NCI-H1105 (cell line): ENCODE results near the gene LILRA2.
A peak's percentile ranks its signal among the peaks of the same experiment; 100 is the strongest.
"Not testable (repeated sequence)": the region's sequence is repeated elsewhere in the genome, so short reads cannot be mapped to it uniquely, and the experiment has no call there.

Experiments used
- DNase-seq: peaks from one replicate; lab custom pipeline; 2025; lab: John Stamatoyannopoulos, UW

The LILRA2 gene

DNA sequence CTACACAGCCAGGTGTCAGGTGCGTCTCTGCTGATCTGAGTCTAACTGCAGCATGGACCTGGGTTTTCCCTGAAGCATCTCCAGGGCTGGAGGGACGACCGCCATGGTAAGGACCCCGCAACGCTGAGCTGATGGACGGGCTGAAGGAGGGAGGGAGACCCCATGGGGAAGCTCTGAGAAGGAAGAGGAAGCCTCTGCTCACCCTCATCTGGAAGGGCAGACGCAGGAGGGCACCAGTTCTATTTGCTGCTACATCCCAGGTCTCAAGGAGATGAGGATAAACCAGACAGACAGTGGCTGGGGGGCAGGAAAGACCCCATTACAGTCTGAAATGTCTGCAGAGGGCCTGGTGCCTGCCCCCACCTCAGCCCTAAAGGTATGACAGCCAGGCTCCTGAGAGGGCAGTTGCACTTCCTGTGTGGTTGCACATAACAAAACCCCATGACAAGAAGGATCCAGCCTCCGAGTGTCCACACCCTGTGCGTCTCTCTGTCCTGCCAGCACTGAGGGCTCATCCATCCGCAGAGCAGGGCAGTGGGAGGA, at the start of gene LILRA2:
Gene LILRA2 (plus strand): TSS at position 461 of the 543 bp plus-strand sequence. CDS start 89 bp downstream, outside the sequence.
- no peak for DNase-seq

DNA sequence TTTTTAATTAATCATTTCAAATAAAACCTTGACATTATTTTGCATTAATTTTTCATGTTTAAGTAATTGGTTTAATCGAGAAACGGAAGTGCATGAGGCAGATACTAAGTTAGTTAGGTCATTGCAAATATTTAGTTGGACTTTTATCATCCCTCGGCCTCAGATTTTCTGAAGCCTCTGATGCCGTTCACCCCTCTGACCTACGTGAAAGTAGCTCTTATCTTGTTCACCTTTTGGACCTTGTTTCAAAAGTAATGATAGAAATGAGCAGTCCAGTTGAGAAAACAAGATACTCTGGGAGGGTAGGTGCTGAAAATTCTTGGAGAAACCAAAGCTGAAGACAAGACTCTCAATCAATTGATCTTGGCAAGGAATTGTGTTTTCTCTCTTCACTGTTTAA, 48.0 kb upstream of the LILRA2 start:
- DNase-seq, result no peak

DNA sequence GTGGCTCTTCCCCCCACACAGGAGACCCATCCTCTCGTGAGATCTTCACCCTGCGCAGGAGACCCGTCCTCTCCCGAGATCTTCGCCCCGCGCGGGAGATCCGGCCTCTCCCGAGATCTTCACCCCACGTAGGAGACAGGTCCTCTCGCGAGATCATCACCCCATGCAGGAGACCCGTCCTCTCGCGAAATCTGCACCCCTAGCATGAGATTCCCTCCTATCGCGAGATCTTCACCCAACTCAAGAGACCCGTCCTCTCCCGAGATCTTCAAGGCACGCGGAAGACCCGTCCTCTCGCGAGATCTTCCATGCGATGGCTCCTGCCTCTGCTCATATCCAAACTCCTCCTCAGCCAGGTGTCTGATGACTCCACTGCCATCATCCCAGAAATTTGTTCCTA, 46.6 kb upstream of the LILRA2 start:
- no peak for DNase-seq

DNA sequence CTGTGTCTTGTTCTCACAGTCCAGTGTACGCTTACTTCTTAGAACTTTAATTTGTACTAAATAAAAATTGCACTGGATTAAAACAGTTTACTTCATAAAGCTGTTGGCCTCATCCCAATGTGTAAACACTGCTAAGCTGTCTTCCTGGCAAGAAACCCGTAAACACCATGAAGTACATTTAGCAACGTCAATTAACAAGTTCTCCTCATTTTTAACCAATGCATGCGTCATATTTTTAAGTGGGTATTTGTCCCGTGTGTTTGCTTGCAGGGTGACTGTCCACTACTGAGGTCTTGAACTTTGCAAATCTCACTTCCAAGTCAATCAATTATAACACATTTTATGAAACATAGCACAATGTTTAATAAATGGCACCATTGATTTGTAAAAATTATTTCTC, 42.7 kb upstream of the LILRA2 start:
- no peak for DNase-seq

DNA sequence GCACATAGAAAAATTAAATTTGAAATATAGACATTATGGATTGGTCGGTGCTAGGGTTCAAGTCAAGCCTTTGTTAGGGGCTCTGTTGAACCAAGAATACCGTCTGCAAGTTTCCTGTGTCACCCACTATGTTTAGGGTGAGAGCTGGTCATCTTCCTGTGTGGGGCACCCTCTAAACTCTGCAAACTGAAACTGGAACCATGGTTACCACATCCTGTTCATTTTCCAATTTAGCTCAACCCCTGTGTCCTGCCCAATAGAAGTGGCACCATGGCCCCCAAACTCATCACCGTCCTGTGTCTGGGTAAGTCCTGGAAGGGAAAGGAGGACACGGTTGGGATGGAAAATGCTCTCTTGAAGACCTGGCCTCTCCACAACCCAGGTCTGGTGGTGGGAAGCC, 41.1 kb upstream of the LILRA2 start:
- DNase-seq, result no peak

DNA sequence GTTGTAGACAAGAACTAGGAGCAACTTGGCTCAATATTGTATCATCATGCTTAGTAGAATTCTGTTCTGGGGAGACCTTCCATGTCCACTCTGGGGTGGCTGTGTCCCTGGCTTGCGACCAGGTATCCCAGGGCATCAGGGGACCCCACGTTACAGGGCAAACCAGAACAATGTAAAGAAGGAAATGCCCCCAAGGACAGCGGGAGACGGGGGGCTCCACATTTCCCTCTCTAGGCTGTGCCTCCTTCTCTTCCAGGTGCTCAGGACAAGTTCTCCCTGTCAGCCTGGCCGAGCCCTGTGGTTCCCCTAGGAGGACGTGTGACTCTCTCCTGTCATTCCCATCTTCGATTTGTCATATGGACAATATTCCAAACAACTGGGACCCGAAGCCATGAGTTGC, 40.1 kb upstream of the LILRA2 start:
- no peak for DNase-seq

DNA sequence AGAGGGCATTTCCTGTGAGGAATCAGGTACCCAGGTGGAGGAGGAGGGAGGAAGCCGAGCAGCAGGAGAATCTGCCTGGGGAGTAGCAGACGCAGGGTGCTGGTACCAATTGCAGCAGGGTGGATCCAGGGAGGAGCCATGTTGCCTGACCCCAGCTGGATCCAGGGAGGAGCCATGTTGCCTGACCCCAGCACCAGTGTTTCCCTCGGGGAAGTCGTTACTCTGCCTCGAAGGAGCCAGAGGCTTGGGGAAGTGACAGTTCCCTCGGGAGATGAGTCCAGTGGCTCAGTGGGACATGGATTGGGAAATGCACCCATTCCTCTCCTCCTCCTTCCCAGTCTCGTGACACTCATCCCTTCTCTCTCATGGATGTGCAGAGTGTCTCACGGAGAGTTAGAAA, 39.4 kb upstream of the LILRA2 start:
- DNase-seq, result no peak

DNA sequence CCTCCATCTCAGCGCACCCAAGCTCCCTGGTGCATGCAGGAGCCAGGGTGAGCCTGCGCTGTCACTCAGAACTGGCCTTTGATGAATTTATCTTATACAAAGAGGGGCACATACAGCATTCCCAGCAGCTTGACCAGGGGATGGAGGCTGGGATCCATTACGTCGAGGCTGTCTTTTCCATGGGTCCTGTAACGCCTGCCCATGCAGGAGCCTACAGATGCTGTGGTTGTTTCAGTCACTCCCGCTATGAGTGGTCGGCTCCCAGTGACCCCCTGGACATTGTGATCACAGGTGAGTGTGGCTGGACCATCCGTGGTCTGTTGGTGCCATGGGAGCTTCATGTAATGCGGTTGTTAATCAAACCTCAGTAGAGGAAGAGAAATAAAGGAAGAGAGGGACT, 38.0 kb upstream of the LILRA2 start:
- no peak for DNase-seq

DNA sequence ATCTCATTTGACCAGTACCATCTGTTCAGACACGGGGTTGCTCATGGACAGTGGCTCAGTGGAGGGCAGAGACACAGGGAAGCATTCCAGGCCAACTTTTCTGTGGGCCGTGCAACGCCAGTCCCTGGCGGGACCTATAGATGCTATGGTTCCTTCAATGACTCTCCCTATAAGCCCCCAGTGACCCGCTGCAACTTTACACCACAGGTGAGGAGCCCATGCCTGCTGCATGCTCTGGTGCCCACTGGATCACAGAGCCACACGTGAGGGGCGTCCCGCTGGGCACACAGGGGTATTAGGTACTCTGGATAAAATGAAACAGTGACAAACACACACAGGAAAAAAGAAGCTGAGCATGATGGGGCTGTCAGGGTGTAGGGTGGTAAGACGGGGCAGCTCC, 36.6 kb upstream of the LILRA2 start:
- DNase-seq, result no peak

DNA sequence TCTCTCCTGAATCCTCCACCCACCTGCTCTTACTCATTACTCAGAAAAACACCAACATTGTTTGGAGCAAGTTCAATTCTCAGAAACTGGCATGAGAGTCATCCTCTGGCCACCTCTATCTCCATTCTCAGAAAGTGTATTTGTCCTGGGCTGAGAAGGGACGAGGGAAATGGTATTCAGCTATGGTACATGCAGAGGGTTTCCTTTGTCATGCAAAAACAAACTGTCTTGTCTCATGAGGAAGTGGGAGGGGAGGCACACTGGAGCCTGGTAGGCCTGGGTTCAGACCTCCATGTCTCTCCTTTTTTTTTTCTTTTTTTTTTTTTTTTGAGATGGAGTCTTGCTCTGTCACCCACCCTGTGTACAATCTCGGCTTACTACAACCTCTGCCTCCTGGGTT, 31.9 kb upstream of the LILRA2 start:
- no peak for DNase-seq

DNA sequence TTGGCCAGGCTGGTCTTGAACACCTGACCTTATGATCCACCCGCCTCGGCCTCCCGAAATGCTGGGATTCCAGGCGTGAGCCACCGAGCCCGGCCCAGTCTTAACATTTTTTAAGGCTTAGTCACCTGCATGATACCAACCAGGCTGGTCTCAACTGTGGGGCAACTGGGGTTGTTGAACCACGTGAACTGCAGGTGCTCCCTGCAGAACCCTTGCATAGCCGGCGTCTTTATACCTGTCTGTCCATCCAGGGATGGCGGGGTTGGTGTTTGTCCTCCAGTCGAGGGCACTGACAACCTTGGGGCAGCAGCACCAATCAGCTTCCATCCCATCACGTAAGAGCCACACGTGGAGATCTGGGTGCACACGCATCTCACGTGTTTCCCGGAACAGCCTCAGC, 24.8 kb upstream of the LILRA2 start:
- no peak for DNase-seq

DNA sequence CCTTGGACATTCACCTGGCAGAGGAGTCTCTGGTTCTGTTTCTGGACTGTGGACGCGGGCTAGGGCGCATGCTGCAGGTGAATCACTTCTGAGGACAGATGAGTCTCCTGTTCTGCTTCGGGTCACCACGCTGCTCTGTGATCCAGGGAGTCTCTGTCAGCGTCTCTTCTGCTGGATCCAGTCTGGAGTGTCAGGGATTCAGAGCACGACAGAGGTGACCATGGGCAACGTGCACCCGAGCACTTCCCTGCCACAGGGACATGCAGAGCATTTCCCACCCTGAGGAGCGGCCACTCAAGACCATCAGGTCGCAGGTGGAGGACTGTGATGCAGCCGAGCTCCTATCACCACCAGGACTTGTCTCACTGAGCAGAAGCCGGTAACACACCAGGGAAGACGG, 24.4 kb upstream of the LILRA2 start:
- no peak for DNase-seq

DNA sequence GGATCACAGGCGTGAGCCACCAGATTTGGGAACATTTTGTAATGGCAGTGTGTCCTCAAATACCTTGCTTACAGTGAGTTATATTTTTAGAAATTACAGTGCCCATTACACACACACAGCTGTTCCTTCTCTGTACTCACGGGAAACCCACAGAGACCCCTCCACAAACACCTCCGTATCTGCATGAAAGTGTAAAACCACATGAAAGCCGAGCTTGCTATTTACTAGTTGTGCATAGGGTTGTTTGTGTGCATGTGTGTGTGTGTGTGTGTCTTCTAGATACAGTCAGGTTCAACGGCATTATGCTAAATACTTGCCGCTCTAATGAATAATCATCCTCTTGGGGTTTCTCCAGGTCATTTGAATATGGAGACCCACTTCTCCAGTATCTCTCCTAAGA, 22.3 kb upstream of the LILRA2 start:
- no peak for DNase-seq

DNA sequence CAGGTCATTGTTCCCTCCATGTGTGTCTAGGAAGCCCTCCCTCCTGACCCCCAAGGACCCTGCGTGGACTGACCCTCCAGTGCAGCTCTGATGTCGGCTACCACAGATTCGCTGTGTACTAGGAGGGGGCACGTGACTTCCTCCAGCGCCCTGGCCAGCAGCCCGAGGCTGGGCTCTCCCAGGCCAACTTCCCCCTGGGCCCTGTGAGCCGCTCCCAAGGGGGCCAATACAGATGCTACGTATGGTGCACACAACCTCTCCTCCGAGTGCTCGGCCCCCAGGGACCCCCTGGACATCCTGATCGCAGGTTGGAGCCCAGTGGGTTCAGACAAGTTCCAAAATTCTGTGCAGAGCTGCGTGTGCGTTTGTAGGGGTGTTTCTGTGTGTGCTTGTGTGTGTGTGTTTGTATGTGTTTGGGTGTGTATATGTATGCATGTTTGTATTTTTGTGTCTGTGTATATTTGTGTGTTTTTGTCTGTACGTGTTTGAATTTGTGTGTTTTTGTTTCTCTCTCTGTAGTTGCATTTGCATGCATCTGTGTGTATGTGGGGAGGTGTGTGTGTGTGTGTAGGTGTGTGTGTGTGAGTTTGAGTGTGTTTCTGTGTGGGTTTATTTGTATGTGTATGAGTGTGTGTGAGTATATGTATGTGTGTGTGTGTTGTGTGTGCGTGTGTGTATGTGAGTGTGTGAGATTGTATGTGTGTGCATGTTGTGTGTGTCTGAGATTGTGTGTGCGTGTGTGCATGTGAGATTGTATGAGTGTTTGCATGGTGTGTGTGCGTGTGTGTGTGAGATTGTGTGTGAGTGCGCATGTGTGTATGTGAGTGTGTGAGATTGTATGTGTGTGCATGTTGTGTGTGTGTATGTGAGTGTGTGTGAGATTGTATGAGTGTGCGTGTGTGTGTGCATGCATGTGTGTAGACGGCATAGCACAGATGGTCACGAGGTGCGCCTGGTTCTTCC, 21.4 kb upstream of the LILRA2 start:
- no peak for DNase-seq

DNA sequence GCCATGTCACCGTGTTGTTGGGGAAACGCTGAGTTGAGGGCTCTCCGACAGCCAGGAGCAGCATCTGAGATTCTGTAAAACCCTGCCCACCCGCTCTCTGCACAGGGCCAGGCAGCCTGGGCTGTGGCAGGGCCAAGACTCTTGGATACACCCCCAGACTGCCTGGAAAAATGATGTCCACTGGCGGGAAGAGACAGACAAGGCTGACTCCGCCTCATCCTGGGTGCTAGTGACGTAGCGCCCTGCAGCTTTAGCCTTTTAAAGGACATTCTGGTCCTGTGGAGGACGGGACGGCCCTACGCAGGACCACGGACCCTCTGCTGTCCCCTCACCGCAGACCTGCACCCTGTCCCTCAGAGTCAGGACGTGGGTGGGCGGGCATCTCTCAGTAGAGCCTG, 20.7 kb upstream of the LILRA2 start:
- DNase-seq, result no peak

DNA sequence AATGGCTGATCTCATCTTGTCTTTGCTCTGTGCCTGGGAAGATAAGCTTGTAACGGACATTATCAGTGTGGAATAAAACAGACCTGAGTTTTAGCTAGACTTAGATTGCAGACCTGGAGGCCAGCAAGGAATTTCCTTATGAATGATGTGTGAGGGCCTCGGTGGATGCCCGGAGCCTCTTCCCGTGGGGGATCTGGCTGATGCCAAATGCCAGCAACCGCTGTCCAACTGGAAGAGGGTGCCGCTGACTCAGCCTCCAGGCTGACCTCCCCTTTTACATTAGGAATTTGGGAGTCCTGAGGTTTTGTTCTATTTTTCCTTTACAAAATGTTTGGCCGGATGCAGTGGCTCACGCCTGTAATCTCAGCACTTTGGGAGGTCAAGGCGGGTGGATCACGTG, 19.6 kb upstream of the LILRA2 start:
- no peak for DNase-seq

DNA sequence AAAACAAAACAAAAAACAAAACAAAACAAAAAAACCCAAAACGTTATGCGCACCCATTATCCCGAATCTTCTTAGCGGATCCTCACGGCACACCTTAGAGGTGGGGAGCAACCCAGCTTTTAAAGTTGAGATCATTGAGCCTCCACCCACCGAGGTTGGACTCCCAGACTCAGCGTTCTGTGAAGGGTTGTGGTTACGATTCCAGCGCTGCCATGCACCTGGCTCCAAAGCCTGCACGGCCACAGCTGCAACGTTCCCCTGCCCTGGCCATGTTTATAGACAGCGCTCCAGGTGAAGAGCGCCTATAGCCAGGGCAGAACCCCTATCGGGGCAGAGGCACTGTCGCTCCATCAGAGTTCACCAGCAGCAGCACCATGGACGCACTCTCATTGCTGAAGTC, 18.7 kb upstream of the LILRA2 start:
- DNase-seq, result no peak

DNA sequence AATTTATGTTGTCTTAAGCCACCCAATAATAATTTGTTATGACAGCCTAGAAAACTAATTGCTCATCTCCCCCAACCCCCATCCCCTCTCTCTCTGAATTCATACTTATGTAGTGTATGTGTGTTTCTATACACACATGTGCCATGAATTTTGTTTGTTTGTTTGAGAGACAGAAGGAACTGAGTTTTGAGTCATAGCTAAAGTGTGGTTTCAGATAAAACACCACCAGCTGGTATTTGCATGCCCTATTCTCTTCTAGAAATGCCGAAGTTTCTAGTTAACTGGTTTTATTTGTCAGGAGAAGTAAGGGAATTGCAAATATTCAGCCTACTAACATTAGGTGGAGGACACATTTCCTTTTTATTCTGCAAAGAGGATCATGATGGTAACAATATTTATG, 17.4 kb upstream of the LILRA2 start:
- DNase-seq, result no peak

DNA sequence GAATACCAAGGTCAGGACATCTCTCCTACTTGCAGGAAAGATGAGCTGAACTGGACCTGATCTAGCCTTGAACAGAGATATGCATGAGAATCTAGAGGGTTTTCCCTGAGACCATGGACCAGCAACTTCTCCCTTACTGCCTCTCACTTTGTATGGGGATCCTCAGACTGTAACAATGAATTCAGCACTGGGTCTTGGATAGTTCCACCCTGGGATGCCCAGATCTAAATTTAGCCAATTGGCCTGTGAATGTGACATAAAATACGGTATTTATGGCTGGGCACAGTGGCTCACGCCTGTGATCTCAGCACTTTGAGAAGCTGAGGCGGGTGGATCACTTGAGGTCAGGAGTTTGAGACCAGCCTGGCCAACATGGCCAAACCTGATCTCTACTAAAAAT, 15.3 kb upstream of the LILRA2 start:
- no peak for DNase-seq

DNA sequence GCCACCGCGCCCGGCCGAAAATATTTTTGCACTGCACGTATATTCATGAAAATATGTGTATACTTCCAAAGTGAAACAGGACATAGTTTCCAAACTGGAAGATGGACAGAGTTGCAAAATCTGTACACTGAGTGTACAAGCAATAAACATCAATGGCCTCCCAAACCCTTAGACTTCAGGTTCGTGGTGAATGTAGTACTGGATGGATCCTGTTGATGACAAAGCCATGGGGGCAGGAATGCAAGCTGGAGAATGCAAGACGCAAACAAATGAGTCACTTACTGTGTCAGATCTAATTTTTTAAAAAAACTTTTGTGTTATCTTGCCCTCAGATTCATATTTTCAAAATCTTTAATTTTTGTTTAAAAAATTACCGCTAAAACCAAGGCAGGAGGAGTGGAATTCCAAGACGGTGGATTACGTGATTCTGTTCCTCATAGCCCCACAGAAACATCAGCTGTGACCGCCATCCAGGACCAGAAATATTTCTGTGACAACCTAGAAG, 12.7 kb upstream of the LILRA2 start:
- DNase-seq, result no peak

DNA sequence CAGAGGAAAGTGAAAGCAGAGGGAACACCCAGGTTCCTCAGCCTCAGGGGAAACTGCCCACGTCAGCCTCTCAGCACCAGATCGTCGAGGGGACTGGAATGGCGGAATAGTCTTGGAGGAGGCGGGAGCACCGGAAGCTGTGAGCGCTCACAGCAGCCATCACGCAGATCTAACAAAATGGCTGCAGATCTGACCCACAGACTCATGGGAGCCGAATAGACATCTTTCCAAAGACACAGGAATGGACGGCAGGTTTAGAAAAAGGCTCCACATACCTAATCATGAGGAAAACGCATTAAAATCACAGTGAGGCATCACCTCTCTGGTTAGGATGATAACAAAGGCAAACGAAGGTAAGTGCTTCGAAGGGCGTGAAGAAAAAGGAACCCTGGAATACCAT, 11.8 kb upstream of the LILRA2 start:
- DNase-seq, result peak; percentile 26

DNA sequence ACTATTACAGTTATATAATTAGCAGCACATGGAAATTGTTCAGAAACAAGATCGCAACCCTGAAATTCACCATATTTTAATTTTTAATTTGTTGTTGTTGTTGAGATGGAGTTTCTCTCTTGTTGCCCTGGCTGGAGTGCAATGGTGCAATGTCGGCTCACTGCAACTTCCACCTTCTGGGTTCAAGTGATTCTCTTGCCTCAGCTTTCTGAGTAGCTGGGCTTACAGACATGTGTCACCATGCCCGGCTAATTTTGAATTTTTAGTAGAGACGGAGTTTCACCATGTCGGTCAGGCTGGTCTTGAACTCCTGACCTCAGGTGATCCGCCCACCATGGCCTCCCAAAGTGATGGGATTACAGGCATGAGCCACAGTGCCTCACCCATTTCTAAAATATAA, 10.4 kb upstream of the LILRA2 start:
- DNase-seq, result not testable (repeated sequence)

DNA sequence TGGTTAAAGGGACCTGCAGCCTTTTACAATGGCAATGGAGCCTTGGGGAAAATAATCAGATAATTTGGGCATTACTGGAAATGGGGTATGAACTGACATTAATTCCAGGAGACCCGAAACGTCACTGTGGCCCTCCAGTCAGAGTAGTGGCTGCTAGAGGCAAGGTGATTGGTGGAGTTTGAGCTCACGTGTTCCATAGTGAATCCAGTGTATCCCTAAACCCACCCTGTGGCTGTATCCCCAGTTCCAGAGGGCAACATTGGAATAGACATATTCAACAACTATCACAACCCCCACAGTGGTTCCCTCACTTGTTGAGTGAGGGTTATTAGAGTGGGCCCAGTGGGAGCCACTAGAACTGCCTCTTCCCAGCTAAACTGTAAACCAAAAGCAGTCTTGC, 3.3 kb upstream of the LILRA2 start:
- no peak for DNase-seq
